HepG2 (cell line): ENCODE results near the gene MTFR1L. TPM values are rescaled to one million over a fixed set of nuclear protein-coding genes. Genes with fewer than 3 reads are reported as not detected.

Experiments used
- ARHGAP35 ChIP-seq: sonication (generic); formaldehyde crosslinking; IDR thresholded peaks from 2 replicates; pipeline ENCODE4 v1.9.0; 2022; ENCODE audit warnings: mild to moderate bottlenecking, inconsistent platforms, moderate library complexity, missing genetic modification reagents, borderline replicate concordance
- EEA1 ChIP-seq: sonication (generic); formaldehyde crosslinking; IDR thresholded peaks from 2 replicates; pipeline ENCODE4 v1.5.1; 2020; ENCODE audit warnings: mild to moderate bottlenecking, missing genetic modification reagents, borderline replicate concordance
- GRHL1 ChIP-seq: sonication (generic); formaldehyde crosslinking; conservative IDR thresholded peaks from 2 replicates; pipeline ENCODE4 v1.8.0; 2022; ENCODE audit warnings: missing genetic modification reagents
- JUN ChIP-seq: sonication (generic); formaldehyde crosslinking; IDR thresholded peaks from 2 replicates; pipeline ENCODE4 v1.4.0; 2020; ENCODE audit warnings: mild to moderate bottlenecking, missing genetic modification reagents
- KDM5B ChIP-seq: sonication (generic); formaldehyde crosslinking; IDR thresholded peaks from 2 replicates; pipeline ENCODE4 v1.4.0; 2020; ENCODE audit warnings: missing genetic modification reagents, mild to moderate bottlenecking, borderline replicate concordance
- MED13 ChIP-seq: sonication (generic); formaldehyde crosslinking; IDR thresholded peaks from 2 replicates; pipeline ENCODE4 v1.5.0; 2020; ENCODE audit warnings: missing genetic modification reagents
- MED8 ChIP-seq: sonication (generic); formaldehyde crosslinking; IDR thresholded peaks from 2 replicates; pipeline ENCODE4 v1.8.1; 2023; ENCODE audit warnings: mild to moderate bottlenecking, missing genetic modification reagents; ENCODE audit not compliant: insufficient replicate concordance
- YEATS2 ChIP-seq: sonication (generic); formaldehyde crosslinking; IDR thresholded peaks from 2 replicates; pipeline ENCODE4 v1.4.0; 2020; ENCODE audit warnings: missing genetic modification reagents, borderline replicate concordance
- ZBTB33 ChIP-seq: sonication (generic); formaldehyde crosslinking; IDR thresholded peaks from 2 replicates; pipeline ENCODE4 v1.4.0; 2020; ENCODE audit warnings: missing genetic modification reagents
- ZFP82 ChIP-seq: sonication (generic); formaldehyde crosslinking; IDR thresholded peaks from 2 replicates; pipeline ENCODE4 v1.5.1; 2020; ENCODE audit warnings: mild to moderate bottlenecking, missing genetic modification reagents, borderline replicate concordance
- ZHX1 ChIP-seq: sonication (generic); formaldehyde crosslinking; IDR thresholded peaks from 2 replicates; pipeline ENCODE4 v1.8.1; 2022; ENCODE audit warnings: low read depth, mild to moderate bottlenecking, missing genetic modification reagents
- ZNF142 ChIP-seq: sonication (generic); formaldehyde crosslinking; IDR thresholded peaks from 2 replicates; pipeline ENCODE4 v1.4.0; 2020; ENCODE audit warnings: missing genetic modification reagents
- ZNF367 ChIP-seq: sonication (generic); formaldehyde crosslinking; IDR thresholded peaks from 2 replicates; pipeline ENCODE4 v1.4.0; 2020; ENCODE audit warnings: missing genetic modification reagents, borderline replicate concordance
- ZNF891 ChIP-seq: sonication (generic); formaldehyde crosslinking; IDR thresholded peaks from 2 replicates; pipeline ENCODE4 v1.5.0; 2020; ENCODE audit warnings: mild to moderate bottlenecking, missing genetic modification reagents
- polyA plus RNA-seq, 8 experiments: library from polyadenylated mRNA; depleted of rRNA in 3 of 8; stranded (reverse) in 7 of 8; unstranded in 1 of 8; fragments of >200 nt; fragmentation: Illumina TruSeq in 4 of 8; extraction: Trizol in 4 of 8; gene quantifications; 2 replicates each; pipeline versions ENCODE4 v1.2.1 to v1.2.3, GENCODE V29; 2011 to 2016; ENCODE audit warnings: low read depth in 4 of 8, missing spikeins in 1 of 8, mixed read lengths in 1 of 8; ENCODE audit not compliant: insufficient read depth in 1 of 8
- total RNA-seq, 5 experiments: library from RNA; depleted of rRNA; stranded (reverse); fragments of >200 nt; fragmentation: Illumina TruSeq; extraction: Trizol; gene quantifications; 2 replicates each; pipeline ENCODE4 v1.2.3, GENCODE V29; 2016; ENCODE audit warnings: low read depth in 1 of 5

Gene MTFR1L
- total and polyA plus RNA-seq, 2 of the 13 experiments (the other 11 are each of a cell fraction or from before 2014, with no cell fraction given): 38.0 to 55.7 TPM

- TF ChIP-seq ZNF142 (CRISPR knock-in tag) (no peak), MED8 (CRISPR knock-in tag) (peak; percentile 76), KDM5B (CRISPR knock-in tag) (peak; percentile 96), ZNF891 (CRISPR knock-in tag) (0 out of 2 replicates have a peak, but pooled peaks have one; percentile 22), YEATS2 (CRISPR knock-in tag) (peak; percentile 77; the same call in 1 of the 2 replicates), GRHL1 (CRISPR knock-in tag) (no peak), ZNF367 (CRISPR knock-in tag) (0 out of 2 replicates have a peak, but pooled peaks have one; percentile 65), ARHGAP35 (CRISPR knock-in tag) (peak; percentile 58; the same call in 1 of the 2 replicates), EEA1 (CRISPR knock-in tag) (peak; percentile 74; the same call in 1 of the 2 replicates), JUN (0 out of 2 replicates have a peak, but pooled peaks have one; percentile 38), ZFP82 (no peak), MED13 (CRISPR knock-in tag) (peak; percentile 22; the same call in 1 of the 2 replicates), ZHX1 (CRISPR knock-in tag) (peak; percentile 13; the same call in 1 of the 2 replicates), ZBTB33 (0 out of 2 replicates have a peak, but pooled peaks have one; percentile 42)
Observed at GRCh38 chr1:25858906-25859789, 39.4 kb downstream of the MTFR1L start, which contains the start of gene AUNIP (continued).
